Keratinocyte (primary cell): ENCODE measurements around the gene NPAS3.

ENCODE experiments used
- CTCF ChIP-seq, 3 experiments: IDR thresholded peaks in 1 of 3; conservative IDR thresholded peaks in 1 of 3; optimal IDR thresholded peaks in 1 of 3; 2 replicates in 2 of 3; 3 replicates in 1 of 3; pipeline versions ENCODE3 to v1.5.1; 2011; ENCODE audit warnings: low read length in 3 of 3, mild to moderate bottlenecking in 3 of 3, moderate library complexity in 2 of 3, control low read depth in 1 of 3, inconsistent platforms in 1 of 3; ENCODE audit not compliant: insufficient read depth in 2 of 3; ENCODE audit errors: extremely low read depth in 1 of 3
- EZH2 ChIP-seq: IDR thresholded peaks from one replicate; pipeline ENCODE4 v1.6.1; 2012; ENCODE audit warnings: inconsistent platforms, mild to moderate bottlenecking, low read length, moderate library complexity

DNA sequence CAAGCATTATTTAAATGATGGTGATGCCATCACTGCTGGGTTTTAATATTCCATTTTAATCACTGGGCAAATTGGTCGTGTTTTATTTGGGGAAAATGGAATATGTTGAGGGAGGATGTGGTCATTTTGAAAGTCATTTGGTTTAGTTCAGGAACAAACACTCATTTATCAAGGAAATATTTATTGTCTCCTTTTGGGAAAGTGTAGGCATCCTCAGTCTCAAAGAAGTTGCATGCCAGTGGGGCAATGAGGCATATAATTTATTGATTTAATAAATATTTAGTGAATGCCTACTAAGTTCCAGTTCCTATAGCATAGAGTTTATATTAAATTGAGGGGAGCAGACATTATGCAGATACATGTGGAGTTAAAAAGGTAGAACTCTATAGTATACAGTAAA, 134.3 kb downstream of the NPAS3 start:
- TF ChIP-seq CTCF (optimal IDR thresholded peaks at IDR 0.05 in 1 of 3, IDR thresholded peaks at IDR 0.05 in 1 of 3, conservative IDR thresholded peaks at IDR 0.05 in 1 of 3; ENCODE audit: extremely low read depth in 1 of 3, insufficient read depth in 2 of 3, low read length in 3 of 3), result no peak
- TF ChIP-seq EZH2, result no peak
